ENCODE measurements around the gene FBXO36.

The FBXO36 gene

DNA sequence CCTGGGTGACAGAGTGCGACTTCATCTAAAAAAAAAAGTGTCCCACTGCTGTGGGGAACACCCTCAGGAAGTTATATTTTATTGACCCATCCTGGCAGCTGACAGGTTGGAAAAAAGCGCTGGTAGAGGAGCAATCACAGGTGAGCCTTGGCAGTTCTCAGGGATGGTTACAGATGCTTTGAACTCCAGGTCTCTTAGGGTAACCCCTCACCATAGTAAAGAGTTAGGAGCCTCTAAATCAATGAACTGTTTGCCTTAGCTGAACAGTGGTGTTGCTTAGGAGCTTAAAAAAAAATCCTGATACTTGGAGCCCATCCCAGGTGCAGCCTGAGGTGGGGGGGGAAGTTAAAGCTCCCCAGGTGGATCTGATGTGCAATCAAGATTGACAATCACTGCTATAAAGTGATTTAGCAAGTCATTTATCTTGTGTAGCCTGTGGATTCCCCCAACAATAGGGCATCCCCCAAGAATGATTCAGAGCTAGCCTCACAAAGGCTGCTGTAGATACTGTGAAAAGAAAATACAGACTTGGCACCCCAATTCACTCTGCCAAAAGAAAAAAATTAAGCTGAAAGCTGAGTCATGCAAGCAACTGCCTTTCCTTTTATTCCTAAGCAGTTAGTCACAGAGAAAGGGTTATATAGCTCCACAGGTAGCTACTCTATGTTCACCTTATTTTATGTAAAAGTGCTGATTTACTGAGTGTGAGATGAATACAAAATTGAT lies 131.6 kb downstream of the FBXO36 start:
- no peak for DNase-seq

DNA sequence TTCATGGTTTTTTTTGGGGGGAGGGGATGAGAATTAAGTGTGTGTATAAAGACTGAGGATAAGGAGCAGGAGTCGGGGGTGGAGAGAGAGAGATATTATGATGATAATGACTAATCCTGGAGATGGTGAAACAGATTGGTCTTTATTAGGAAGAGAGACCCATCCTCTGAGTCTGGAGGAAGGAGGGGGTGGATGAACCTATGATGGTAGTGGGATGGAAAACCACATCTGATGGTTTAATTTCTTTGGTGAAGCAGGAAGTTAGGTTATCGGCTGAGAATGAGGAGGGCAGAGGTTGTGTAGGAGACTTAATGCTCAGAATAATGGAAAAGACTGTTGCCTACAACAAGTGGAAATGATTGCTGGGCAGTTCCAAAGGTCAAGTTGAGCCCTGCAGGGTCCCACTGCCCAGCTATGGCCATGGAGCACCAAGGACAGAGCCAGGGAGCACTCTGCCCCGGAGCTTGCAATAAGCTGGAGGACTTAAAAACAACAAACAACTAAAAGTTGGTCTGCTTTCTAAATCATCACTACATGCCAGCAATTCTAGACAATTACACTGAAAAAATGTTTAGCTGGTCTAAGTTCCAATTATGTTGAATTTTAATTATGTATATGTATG lies 138.5 kb downstream of the FBXO36 start:
- no peak for DNase-seq
